HG03460 (cell line): ENCODE data around the gene TTLL11.
"Not testable (repeated sequence)": the region's sequence is repeated elsewhere in the genome, so short reads cannot be mapped to it uniquely, and the experiment has no call there.

Source experiments
- ATAC-seq: cut with Tn5 transposase; IDR thresholded peaks from one replicate; pipeline ENCODE4 v1.9.1; 2021; ENCODE audit not compliant: unreplicated experiment

Gene TTLL11

DNA sequence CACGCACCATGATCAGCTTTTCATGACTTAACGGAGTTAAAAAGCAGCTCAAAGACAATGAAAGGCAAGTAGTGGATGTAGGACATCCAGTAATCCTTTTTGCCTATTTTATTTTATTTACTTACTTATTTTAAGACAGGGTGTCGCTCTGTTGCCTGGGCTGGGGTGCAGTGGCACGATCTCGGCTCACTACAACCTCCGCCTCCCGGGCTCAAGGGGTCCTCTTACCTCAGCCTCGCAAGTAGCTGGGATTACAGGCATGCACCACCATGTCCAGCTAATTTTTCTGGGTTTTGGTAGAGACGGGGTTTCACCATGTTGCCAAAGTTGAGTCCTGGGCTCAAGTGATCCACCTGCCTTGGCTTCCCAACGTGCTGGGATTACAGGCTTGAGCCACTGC, 292.7 kb downstream of the TTLL11 start:
- no peak for ATAC-seq

DNA sequence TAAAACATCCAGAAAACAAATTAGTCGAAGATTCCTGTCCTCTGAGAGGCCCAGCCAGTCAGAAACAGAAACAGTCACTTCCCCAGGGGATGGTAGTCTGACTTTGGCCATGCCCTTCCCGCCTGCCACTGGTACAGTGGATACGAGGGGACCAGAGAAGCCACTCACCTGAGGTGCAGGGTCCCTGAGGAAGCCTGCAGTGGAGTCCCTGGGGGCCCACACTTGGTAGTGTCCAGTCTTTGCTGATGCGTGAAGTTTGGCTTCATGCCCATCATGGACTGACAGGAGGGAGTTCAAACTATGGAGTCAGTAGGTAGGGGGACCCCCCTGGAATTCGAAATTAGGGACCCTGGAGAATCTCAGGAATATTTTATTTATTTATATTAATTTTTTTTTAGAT, 294.2 kb downstream of the TTLL11 start:
- no peak for ATAC-seq

DNA sequence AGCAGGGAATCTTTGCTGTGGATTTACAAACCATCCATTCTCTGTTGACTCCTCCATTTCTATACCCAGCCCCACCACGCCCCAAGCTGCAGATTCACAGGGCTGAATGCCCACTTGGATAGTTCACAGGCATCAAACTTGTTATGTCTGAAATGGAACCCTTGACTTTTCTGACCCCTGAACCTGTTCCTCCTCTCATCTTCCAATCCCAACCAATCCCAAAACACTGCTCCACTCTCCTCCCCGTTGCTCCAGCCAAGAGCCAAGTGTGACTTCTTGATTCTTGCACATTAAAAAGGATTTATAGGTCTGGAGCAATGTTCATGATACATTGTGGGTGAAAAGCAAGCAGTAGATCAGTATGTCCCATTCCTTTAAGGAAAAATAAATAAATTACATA, 296.0 kb downstream of the TTLL11 start:
- no peak for ATAC-seq

DNA sequence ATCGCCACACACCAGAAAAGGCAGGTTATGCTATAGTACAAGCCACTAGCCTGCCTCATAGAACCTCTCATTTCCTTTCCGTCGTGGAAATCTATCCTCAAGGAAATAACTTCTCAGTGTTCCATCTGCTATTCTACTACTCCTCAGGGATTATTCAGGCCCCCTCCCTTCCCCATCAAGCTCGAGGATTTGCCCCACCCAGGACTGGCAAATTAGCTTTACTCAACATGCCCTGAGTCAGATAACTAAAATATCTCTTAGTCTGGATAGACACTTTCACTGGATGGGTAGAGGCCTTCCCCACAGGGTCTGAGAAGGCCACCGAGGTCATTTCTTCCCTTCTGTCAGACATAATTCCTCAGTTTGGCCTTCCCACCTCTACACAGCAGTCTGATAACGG, 298.8 kb downstream of the TTLL11 start:
- not testable (repeated sequence) for ATAC-seq

DNA sequence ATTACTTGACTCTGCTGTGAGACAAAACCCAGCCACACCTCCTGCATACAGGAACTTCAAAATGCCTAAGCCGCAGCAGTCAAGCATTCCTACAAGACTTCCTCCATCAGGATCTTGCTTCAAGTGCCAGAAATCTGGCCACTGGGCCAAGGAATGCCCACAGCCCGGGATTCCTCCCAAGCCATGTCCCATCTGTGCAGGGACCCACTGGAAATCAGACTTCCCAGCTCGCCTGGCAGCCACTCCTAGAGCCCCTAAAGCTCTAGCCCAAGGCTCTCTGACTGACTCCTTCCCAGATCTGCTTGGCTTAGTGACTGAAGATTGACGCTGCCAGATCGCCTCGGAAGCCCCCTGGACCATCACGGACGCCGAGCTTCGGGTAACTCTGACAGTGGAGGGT, 300.6 kb downstream of the TTLL11 start:
- ATAC-seq: not testable (repeated sequence)

DNA sequence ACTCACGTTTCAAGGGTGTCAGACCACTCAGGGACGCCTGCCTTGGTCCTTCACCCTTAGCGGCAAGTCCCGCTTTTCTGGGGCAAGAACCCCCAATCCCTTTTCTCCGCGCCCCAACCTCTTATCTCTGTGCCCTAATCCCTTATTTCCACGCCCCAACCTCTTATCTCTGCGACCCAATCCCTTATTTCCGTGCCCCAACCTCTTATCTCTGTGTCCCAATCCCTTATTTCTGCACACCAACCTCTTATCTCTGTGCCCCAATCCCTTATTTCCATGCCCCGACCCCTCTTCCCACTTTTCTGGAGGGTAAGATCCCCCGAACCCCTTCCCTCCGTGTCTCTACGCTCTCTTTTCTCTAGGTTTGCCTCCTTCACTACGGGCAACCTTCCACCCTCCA, 302.3 kb downstream of the TTLL11 start:
- ATAC-seq: no peak

DNA sequence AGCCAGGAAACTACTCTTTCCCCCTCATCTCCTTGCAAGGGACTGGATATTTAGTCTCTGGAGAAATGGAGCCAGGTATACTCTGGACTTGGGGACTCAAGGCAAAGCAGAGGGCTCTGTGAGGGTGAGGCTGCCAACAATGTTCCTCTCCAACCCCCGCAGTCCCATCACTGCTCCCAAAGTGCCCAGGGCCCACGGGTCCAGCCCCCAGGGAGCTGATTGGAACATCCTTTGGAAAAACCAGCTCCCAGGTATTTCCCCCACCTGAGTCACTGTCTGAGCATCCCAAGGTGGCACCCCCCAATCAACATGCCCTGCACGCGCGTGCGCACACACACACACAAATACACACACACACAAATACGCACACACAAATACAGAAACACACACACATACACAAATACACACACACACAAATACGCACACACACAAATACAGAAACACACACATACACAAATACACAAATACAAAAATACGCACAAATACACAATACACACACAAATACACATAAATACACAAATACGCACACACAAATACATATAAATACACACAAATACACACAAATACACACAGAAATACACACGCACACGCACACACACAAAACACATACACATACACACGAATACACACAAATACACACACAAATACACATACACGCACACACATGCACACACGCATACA, 304.3 kb downstream of the TTLL11 start:
- no peak for ATAC-seq

DNA sequence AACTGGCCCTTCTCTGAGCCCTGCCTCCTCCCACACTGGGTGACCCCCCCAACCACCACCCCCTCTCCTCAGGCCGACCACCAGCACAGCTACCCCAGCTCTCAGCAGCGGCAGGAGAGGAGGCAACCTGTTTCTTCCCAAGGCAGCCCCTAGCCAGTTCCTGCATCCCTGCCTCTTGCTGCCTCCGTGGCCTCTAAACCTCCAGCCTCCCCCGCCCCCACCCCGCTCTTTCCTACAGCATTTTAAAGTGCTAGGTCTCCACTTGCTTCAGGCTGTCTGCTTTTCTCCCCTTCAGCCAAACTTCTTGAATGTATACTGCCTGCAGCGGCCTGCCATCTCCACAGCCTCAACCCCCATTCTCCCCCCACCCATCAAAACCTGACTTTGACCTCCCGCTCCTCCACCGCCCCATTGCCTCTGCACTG, 306.1 kb downstream of the TTLL11 start:
- no peak for ATAC-seq

DNA sequence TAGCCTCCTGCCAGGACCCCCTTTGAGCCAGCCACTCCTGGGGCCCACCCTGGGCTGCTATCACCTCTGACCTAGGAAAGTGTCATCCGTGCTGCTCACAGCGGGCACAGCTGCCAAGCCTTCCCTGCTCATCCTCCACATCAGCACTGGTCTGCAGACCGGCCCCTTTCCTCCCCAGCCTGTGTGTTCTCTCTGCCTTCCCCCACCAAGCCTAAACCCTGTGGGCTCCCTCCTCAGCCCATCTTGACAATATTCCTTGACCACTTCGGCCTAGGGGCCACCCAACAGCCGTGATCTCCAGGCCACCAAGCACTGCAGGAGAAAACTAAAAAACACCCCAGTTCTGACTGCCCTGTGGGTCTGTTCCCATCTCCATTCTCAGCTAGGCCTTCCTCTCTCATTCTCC, 306.6 kb downstream of the TTLL11 start:
- ATAC-seq: no peak

DNA sequence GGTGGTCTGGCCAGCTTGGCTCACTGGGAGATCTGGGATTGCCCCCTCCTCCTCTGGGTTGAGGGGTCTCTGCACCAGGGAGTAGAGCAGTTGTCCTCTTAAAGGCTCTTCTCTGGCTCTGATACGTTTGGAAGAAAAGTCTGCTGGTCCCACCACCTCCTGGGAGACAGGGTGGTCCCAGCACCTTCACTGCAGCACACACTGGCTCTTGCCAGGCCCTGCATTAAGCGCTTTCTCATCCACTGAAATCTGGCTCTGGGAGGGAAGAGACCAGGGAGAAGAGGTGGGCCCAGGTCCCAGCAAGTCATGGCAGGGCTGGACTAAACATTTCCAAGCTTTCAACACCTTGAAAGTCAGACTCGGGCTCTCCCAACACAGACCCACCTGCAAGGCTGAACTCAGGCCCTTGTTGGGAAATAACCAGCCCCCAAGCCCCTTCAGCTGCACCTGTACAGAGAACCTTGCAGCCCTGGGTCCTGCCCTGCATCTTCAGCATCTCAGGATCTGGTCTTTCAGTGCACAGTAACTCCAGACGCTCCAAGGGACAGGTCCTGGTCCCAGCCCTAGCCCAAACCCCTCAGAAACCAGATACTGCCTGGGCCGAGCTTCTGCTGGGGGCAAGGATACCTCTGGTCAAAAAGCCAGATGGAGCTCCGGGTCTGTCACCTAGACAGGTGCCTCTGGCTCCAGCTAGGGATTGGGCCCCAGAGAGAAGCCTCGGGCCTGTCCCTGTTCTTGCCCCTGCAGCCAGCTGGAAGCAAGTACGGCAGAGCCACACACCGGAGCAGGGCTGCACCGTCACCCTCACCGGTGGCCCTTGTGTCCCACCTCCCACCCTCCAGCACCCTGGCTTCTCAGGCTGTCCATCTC, 307.2 kb downstream of the TTLL11 start:
- ATAC-seq: no peak

DNA sequence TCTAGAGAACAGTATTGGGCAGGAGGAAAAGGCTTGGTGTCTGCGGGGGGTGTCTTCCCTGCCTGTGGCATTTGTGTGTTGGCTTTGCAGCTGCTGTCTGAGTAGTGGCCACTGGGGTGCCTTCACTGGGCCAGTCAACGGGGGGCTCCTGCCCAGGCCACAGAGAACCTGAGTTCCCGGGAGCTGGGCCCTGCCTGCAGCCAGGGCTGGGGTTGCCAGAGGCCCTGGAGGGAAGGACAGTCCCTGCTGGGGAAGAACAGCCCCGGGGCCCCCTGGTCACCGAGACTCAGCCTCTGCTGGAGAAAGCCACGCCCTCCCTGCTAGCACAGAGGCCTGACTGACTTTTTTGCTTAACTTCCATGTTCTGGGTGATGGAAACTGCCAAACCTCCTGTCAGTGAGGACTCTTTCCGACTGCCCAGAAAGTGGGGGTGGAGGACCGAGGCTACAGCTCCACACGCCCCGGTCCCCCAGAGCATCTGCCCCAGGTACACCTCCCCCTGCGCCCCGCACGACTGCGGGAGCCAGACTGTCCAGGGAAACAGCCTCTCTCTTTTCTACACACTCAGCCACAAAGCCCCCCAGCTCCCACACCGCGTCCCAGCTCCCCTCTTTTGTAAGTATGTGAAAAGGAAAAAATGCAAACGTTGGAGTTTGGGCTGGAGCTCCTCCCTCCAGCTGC, 308.2 kb downstream of the TTLL11 start:
- ATAC-seq: no peak

DNA sequence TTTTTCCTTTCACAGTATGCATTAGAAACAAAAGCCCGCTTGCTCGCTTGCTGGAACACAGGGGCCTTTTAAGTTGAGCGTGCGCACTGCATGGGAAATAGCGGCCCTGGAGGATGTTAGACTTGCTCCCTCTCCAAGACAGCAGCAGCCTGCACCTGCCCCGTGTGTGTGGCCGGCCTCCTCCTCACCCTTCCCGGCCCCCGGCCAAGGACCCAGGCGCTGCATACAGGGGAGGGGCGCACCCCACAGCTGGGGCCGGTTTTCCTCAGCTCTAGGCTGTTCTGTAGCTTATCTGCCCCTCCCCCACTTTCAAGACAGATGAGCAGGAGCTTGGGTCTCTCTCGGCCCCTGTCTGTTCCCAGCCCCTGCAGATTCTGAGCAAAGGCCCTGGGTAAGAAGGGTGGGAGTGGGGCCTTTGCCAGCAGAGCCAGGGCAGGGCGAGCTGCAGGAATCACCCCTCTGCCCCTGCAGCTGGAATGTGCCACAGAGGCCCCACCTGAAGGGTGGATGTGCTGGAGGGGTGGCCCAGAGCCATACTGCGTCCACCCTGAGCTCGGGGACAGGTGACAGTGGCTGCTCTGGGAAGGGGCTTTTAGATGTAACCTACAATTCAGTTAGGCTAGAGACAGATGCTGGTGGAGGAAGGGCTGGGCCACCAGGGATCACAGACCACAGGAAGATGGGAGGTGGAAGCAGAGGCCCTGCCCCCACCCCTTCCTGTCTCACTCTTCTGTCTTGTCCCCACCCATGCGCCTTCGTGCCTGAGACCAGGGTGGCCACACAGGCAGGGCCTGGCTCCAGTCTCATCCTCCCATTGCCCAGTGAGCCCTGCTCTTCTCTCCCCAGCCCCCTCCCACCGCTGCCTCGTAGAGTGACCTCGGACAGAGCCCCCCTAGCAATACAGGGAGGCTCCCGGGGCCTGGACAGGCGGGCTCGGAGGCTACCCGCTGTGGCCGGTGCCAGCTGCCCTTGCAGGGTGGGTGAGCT, 309.3 kb downstream of the TTLL11 start:
- ATAC-seq: no peak

DNA sequence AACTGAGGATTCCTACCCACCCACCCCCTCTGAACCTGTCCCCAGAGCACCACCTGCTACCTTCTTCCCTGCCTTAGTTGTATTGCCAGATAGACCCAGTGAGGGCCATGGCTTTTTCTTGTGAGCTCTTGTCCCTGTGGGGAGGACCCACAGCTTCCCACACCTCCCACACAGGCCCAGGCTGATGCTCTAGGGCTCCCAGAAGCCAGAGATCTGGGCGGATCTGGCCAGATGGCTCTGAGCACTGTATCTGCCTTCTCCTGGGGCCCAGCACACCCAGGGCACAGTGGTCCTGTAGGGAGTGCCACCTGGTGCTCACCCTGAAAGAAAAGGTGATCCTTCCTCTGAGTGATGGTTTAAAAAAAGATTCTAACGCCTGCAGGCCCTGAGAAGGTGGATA, 310.0 kb downstream of the TTLL11 start:
- no peak for ATAC-seq

DNA sequence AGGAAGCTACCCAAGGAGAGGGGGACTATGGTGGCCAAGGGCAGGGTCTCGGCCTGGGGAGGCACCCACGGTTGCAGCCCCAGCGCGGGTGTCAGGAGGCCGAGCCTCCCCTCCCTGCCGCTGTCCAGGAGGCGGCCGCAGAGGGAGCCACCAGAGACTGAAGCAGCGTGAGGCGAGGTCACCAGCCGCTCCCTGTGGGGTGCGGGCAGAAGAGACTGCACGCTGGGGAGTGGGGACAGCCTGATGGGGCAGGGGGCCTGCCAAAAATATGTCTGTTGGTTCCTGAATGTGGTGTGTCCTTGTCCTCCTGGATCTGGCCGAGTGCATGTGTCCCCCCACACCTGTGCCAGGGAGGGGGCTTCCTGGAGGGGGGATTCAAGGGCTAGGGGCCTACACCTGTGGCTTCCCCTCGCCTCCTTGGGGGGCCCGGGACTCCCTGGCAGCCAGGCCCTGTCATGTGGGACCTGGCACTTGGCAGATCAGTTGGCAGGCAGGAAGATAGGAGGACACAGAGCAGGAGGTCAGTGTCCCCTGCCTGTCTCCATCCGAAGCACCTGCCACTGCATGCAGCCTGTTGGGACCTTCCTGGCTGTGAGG, 310.5 kb downstream of the TTLL11 start:
- no peak for ATAC-seq

DNA sequence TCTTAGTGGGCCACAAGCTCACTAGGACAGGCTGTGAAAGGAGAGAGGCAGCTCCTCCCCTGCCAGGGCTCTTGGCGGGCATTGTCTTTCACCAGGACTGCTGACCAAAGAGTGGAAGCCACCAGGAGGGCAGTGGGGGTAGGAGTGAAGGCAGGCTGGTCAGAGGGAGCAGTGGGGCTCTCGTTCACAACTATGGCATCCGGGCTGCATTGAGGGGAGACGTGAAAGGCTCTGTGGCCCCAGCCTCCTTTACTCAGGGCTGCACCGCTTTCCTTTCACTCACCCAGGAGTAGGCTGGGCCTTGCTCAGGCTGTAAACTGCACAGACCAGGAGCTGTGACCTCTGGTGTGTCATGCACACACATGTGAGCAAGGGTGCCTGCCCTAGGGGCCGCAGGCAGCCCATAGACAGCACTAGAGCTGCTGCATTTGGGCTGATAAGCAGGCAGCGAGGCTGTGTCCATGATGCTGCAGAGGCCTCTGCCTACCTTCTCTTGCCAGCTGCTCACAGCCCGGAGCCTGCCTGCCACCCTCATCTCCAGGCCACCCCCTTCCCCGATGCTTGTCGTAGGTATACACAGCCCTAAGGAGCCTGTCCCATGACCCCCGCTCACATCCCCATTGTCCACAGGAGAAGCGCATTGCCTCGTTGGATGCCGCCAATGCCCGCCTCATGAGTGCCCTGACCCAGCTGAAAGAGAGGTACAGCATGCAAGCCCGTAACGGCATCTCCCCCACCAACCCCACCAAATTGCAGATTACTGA, 311.2 kb downstream of the TTLL11 start:
- ATAC-seq: no peak

DNA sequence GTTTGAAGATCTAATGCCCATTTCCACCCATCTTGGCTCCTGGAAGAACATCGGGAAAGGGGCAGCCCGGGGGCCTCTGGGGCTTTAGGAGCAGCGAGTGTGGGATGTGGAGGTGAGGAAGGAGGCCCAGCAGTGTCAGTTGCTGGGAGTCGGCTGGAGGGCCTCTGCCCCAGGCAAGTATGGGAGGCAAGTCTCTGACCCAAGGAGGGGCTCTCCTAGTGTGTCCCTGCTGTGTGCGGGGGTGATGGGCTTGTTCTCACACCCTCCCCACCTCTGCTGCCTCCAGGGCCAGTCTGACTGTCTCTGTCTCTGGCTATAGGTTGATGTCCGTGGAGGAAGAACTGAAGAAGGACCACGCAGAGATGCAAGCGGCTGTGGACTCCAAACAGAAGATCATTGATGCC, 312.0 kb downstream of the TTLL11 start:
- no peak for ATAC-seq

DNA sequence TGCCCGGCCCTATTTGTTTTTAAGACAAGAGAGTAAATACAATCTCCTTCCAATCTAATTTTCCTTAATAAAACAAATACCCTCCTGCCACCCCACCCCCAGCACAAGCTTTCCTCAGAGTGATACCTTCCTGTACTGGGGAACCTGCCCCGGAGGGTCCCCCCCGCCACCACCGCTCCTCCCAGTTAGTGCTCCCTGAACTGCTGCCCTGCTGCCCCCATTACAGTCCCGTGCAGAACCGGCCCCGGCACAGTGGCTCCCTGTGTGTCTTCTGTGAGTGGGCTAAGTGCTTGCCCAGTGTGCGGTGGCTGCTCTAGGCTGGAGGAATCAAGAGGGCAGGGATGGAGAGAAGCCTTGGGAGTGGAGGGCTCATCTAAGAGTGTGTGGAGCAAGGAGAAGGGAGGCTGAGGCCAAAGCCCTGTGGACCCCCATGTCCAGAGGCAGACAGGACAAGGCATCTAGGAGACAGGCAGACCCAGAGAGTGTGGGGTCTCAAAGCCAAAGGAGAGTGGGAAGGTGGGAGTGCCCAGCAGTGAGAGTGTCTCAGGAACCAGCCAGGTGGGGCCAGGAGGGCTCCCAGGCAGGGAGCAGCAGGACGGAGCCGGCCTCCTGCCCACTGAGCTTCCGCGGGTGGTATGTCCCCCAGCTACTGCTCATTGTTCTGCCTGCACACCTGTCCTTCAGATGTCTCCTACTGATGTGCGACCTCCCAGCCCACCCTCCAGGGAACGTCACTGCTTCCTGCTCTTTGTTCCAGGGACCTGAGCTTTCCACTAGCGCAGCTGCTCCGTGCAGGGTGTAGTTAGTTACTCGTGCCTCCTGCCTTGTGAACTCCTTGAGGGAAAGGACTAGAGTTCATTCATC, 312.7 kb downstream of the TTLL11 start:
- no peak for ATAC-seq

DNA sequence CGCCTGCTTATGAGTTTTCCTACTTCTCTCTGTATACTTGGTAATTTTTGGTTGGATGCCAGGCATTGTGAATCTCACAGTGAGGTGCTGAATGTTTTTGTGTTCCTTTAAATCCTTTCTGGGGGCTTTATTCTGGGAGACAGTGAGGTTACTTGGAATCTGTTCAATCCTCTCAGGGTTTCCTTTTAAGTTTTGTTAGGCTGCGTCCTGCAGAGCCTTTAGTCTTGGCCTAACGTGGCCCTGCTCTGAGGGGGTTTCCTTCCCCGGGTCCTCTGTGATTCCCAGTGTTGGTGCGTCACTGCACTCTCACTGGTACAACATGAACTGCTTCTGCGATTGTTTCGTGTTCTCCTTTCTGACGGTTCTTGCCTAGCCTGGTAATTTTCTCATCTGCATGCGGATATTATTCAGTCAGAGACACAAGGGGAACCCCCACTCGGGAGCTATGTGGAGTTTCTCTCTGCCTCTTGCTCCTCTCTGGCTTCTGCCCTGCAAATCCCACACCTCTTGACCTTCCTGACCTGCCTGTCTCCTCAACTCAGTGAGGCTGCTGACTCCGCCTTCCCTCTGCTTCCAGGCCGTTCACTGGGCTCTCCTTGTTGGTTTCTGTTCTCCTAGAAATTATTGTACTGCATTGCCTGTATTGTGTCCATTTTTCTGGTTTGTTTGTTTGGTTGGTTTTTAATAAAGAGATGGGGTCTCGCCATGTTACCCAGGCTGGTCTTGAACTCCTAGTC, 313.6 kb downstream of the TTLL11 start:
- no peak for ATAC-seq
